ENCODE results near the gene CUEDC1.

Gene CUEDC1

GRCh38 chr17:57905875-57906455, 49.2 kb downstream of the CUEDC1 start:
- no peak for DNase-seq (ENCODE audit: low read depth)
- H3K4me3 ChIP-seq (ENCODE audit: low read length) = no peak overlapping the region
- TF ChIP-seq CTCF (IDR thresholded peaks at IDR 0.05; ENCODE audit: insufficient read depth, low read depth, low read length, missing control alignments) = no peak

GRCh38 chr17:57903961-57904360, 51.3 kb downstream of the CUEDC1 start:
- no peak overlapping the region for H3K4me3 ChIP-seq (ENCODE audit: low read length)
- no peak for DNase-seq (ENCODE audit: low read depth)
- TF ChIP-seq CTCF (IDR thresholded peaks at IDR 0.05; ENCODE audit: insufficient read depth, low read depth, low read length, missing control alignments) = no peak

- peak; percentile 97 for DNase-seq (ENCODE audit: low read depth)
- H3K4me3 ChIP-seq (ENCODE audit: low read length) = no peak overlapping the region
- no peak for TF ChIP-seq CTCF (IDR thresholded peaks at IDR 0.05; ENCODE audit: insufficient read depth, low read depth, low read length, missing control alignments)
These were observed 52.1 kb downstream of the CUEDC1 start for GRCh38 chr17:57902800-57903759.

GRCh38 chr17:57902117-57902799, 53.0 kb downstream of the CUEDC1 start:
- no peak for TF ChIP-seq CTCF (IDR thresholded peaks at IDR 0.05; ENCODE audit: insufficient read depth, low read depth, low read length, missing control alignments)
- H3K4me3 ChIP-seq (ENCODE audit: low read length) = no peak overlapping the region
- DNase-seq (ENCODE audit: low read depth) = no peak

GRCh38 chr17:57900991-57901743, 54.0 kb downstream of the CUEDC1 start:
- no peak overlapping the region for H3K4me3 ChIP-seq (ENCODE audit: low read length)
- TF ChIP-seq CTCF (IDR thresholded peaks at IDR 0.05; ENCODE audit: insufficient read depth, low read depth, low read length, missing control alignments) = no peak

GRCh38 chr17:57899822-57900221, 55.4 kb downstream of the CUEDC1 start:
- no peak for DNase-seq (ENCODE audit: low read depth)
- no peak overlapping the region for H3K4me3 ChIP-seq (ENCODE audit: low read length)
- no peak for TF ChIP-seq CTCF (IDR thresholded peaks at IDR 0.05; ENCODE audit: insufficient read depth, low read depth, low read length, missing control alignments)

More at GRCh38 chr17:57900991-57901743, 54.0 kb downstream of the CUEDC1 start:
- peak; percentile 96 for DNase-seq (ENCODE audit: low read depth)
